ENCODE measurements around the gene CELF4. TPM values are rescaled to one million over a fixed set of nuclear protein-coding genes. Genes with fewer than 3 reads are reported as not detected.

Gene CELF4
- total RNA-seq, 2 donors from 2014 or later: 0.22 to 3.9 TPM

GRCh38 chr18:37497853-37498518, 67.6 kb downstream of the CELF4 start:
- H3K27ac ChIP-seq: no peak overlapping the region
- no peaks in the 10 kb centered on the region for H3K9me3 ChIP-seq
- DNase-seq (ENCODE audit: low spot score): no peak
- no peak for TF ChIP-seq CTCF (IDR thresholded peaks at IDR 0.05)
- no peaks in the 10 kb centered on the region for H3K27me3 ChIP-seq
- no peak overlapping the region for H3K4me3 ChIP-seq
- no peaks in the 10 kb centered on the region for H3K36me3 ChIP-seq
- H3K4me1 ChIP-seq: no peaks in the 10 kb centered on the region

DNA sequence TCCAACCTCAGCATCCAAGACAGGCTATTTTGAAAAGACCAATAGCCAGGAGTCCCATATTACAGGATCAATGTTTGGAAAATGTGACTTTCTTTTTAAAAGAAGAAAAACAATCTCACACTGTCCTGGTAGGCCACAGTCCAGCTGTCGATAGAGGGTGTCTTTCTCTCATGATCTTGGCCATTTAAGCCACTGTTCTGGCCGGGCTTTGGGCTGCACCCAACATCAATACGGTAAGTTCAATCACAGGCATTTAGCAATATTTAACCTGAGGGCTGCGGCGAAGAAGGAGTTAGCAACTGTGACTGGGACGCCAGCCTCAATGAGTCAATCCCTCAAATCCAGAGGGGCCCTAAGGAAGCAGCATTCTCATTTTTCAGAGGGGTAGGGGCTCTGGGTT, 69.0 kb downstream of the CELF4 start:
- TF ChIP-seq CTCF (IDR thresholded peaks at IDR 0.05): no peak
- Histone ChIP-seq H3K4me3 (no peak overlapping the region), H3K4me1 (no peaks in the 10 kb centered on the region), H3K27me3 (no peaks in the 10 kb centered on the region), H3K27ac (no peak overlapping the region), H3K36me3 (no peaks in the 10 kb centered on the region), H3K9me3 (no peaks in the 10 kb centered on the region)
- DNase-seq (ENCODE audit: low spot score): no peak

DNA sequence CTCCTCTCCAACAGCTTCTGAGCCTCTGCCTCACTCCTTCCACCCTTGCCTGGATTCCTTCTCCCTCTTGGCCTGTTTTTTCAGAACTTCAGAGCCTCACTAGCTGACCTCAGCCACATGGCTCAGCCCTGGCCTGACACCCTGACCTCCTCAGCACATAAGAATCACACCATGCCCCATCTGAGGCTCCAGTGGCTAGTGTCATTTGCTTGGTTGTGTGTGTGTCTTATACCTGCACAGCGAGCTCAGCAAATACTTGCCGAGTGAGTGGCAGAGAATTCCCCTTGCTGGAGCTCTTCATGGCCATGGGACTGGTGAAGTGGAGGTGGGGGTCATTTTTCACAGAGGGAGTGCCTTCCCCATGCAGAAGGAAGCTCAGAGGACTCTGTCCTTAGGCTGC, 70.2 kb downstream of the CELF4 start:
- Histone ChIP-seq H3K27ac (no peak overlapping the region), H3K4me3 (no peak overlapping the region), H3K4me1 (no peaks in the 10 kb centered on the region), H3K27me3 (no peaks in the 10 kb centered on the region), H3K36me3 (no peaks in the 10 kb centered on the region), H3K9me3 (no peaks in the 10 kb centered on the region)
- no peak for TF ChIP-seq CTCF (IDR thresholded peaks at IDR 0.05)
- no peak for DNase-seq (ENCODE audit: low spot score)

GRCh38 chr18:37494406-37494805, 71.2 kb downstream of the CELF4 start:
- no peaks in the 10 kb centered on the region for H3K27me3 ChIP-seq
- no peaks in the 10 kb centered on the region for H3K4me1 ChIP-seq
- no peaks in the 10 kb centered on the region for H3K36me3 ChIP-seq
- no peak overlapping the region for H3K27ac ChIP-seq
- no peak for TF ChIP-seq CTCF (IDR thresholded peaks at IDR 0.05)
- DNase-seq (ENCODE audit: low spot score): no peak
- H3K9me3 ChIP-seq: no peaks in the 10 kb centered on the region
- H3K4me3 ChIP-seq: no peak overlapping the region

DNA sequence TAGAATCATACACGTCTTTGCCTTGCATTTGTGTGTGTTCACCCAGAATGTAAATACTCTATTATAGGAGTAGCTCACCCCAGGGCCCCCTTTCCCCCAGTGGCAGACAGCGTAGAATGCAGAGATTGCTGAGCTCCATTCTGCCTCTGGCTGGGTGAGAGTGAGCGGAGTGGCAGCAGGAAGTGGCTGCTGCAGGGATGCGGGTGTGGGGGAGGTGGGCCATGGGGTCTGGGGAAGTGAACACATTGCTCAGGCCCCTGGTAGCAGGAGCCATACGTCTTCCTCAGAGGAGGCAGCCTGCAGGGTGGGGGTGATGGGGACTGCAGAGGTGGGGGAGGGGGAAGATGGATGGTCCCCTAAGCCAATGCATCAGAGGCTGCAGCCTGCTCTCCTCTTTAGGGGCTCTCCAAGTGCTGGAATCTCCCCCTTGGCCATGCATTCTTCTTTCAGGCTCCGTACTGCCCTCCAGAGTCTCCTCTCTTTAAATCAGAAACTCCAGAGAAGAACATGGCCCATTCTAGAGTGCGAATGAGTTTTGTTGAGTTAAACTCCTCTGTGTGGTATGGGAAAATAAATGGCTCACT, 72.2 kb downstream of the CELF4 start:
- Histone ChIP-seq H3K36me3 (no peaks in the 10 kb centered on the region), H3K27ac (no peak overlapping the region), H3K27me3 (no peaks in the 10 kb centered on the region), H3K4me3 (no peak overlapping the region), H3K9me3 (no peaks in the 10 kb centered on the region), H3K4me1 (no peaks in the 10 kb centered on the region)
- DNase-seq (ENCODE audit: low spot score): no peak
- TF ChIP-seq CTCF (IDR thresholded peaks at IDR 0.05): no peak

DNA sequence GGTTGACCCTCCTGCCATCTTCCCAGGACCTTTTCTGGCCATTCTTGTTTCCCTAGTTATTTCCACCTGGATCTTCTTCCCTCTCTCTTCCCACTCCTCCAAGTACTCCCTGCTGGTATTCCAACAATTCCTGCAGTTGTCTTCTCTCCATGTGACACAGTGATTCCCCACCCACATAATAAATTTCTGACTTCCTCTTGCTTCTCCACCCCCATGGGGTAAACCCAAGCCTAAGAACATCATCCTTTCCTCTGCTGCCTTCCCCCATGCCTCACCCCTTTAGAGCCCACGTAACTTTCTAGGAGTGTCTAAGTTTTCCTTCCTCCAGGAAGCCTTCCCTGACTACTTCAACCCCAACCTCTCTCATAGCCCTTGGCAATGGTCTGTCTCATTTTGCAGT, 72.6 kb downstream of the CELF4 start:
- no peak for TF ChIP-seq CTCF (IDR thresholded peaks at IDR 0.05)
- Histone ChIP-seq H3K9me3 (no peaks in the 10 kb centered on the region), H3K27me3 (no peaks in the 10 kb centered on the region), H3K27ac (no peak overlapping the region), H3K4me1 (no peaks in the 10 kb centered on the region), H3K36me3 (no peaks in the 10 kb centered on the region), H3K4me3 (no peak overlapping the region)
- DNase-seq (ENCODE audit: low spot score): no peak

Measured in right atrium auricular region (tissue), 2 donors.